GM12878 (cell line): Measurements from ENCODE around the gene MED19. TPM values are rescaled to one million over a fixed set of nuclear protein-coding genes. Genes with fewer than 3 reads are reported as not detected.

Source experiments
- ATAC-seq: fragments of 200-7000 bp; cut with Tn5 transposase; 3 replicates; pipeline ENCODE4 v1.9.1; 2020; ENCODE audit warnings: mild to moderate bottlenecking, moderate library complexity
- BruUV-seq: library from RNA; stranded (reverse); fragments of 400-500 nt; replicated peaks from 2 replicates; lab custom pipeline; 2021; lab: Mats Ljungman, UMichigan
- CTCF ChIA-PET: fragments of 300-600 bp; sonication (Branson Sonifier 250); formaldehyde crosslinking; extraction: SDS; loops from one replicate; lab custom pipeline; 2021; ENCODE audit warnings: inconsistent platforms; lab: Yijun Ruan, JAX
- POLR2A ChIA-PET: fragments of 350-600 bp; formaldehyde crosslinking; extraction: SDS; loops from one replicate; lab custom pipeline; 2021; ENCODE audit warnings: inconsistent platforms; lab: Charles Lee
- RAD21 ChIA-PET: fragments of 300-600 bp; sonication (Branson Sonifier 250); formaldehyde crosslinking; loops from one replicate; lab custom pipeline; 2023; ENCODE audit warnings: antibody characterized with exemption; ENCODE audit not compliant: unreplicated experiment; lab: Charles Lee
- SMC1A ChIA-PET: fragments of 300-600 bp; sonication (Branson Sonifier 250); formaldehyde crosslinking; loops from one replicate; lab custom pipeline; 2023; ENCODE audit not compliant: unreplicated experiment, uncharacterized antibody; lab: Charles Lee
- DNase-seq: peaks from one replicate; pipeline ENCODE4 v3.0.0-alpha.2; 2011; ENCODE audit warnings: low read depth, low spot score
- FAIRE-seq: peaks from 3 replicates; lab custom pipeline; 2011; peaks lifted over from hg19 to GRCh38; lab: Jason Lieb, UNC
- H2AFZ ChIP-seq: 2 replicates; pipeline ENCODE4 v1.6.0; 2011; ENCODE audit warnings: low read depth, low read length, control low read depth; ENCODE audit not compliant: control insufficient read depth
- H3K27ac ChIP-seq: 2 replicates; pipeline ENCODE4 v1.5.1; 2011; ENCODE audit warnings: control low read depth; ENCODE audit not compliant: control insufficient read depth, insufficient read depth
- H3K27me3 ChIP-seq, 2 experiments: replicated peaks in 1 of 2; 2 replicates each; pipeline versions ENCODE4 v1.6.0 to v1.6.1; 2011; ENCODE audit warnings: low read length in 1 of 2; ENCODE audit not compliant: control insufficient read depth in 2 of 2, insufficient read depth in 2 of 2
- H3K36me3 ChIP-seq, 2 experiments: 2 replicates each; pipeline ENCODE4 v1.5.1; 2011; ENCODE audit warnings: low read length in 1 of 2; ENCODE audit not compliant: control insufficient read depth in 2 of 2, insufficient read depth in 2 of 2
- H3K4me1 ChIP-seq: 2 replicates; pipeline ENCODE4 v1.6.1; 2011; ENCODE audit warnings: mild to moderate bottlenecking, low read length, moderate library complexity, mixed read lengths; ENCODE audit not compliant: control insufficient read depth, insufficient read depth
- H3K4me2 ChIP-seq: 2 replicates; pipeline ENCODE4 v1.6.0; 2011; ENCODE audit warnings: control low read depth; ENCODE audit not compliant: control insufficient read depth, insufficient read depth
- H3K4me3 ChIP-seq: fragments of 200-600 bp; sonication (generic); 2 replicates; pipeline ENCODE4 v1.5.1; 2016
- H3K79me2 ChIP-seq: 2 replicates; pipeline ENCODE4 v1.6.0; 2011; ENCODE audit warnings: low read length; ENCODE audit not compliant: control insufficient read depth, insufficient read depth
- H3K9ac ChIP-seq: 2 replicates; pipeline ENCODE4 v1.8.0; 2011; ENCODE audit warnings: low read length, control low read depth, mixed read lengths; ENCODE audit not compliant: control insufficient read depth, insufficient read depth
- H3K9me3 ChIP-seq: replicated peaks from 3 replicates; pipeline ENCODE4 v1.5.1; 2011; ENCODE audit warnings: mild to moderate bottlenecking, low read length; ENCODE audit not compliant: control insufficient read depth, insufficient read depth
- H4K20me1 ChIP-seq: 2 replicates; pipeline ENCODE4 v1.6.0; 2011; ENCODE audit not compliant: control insufficient read depth, insufficient read depth
- E2F8 ChIP-seq: fragments of 450-650 bp; IDR thresholded peaks from 2 replicates; pipeline ENCODE4 v1.6.1; 2018; ENCODE audit warnings: mild to moderate bottlenecking, low read depth, moderate library complexity; ENCODE audit not compliant: partially characterized antibody
- ESRRA ChIP-seq: IDR thresholded peaks from 2 replicates; pipeline ENCODE4 v1.6.1; 2012; ENCODE audit warnings: mild to moderate bottlenecking, low read length, improper control_type of control experiment
- LARP7 ChIP-seq: fragments of 450-650 bp; IDR thresholded peaks from 2 replicates; pipeline ENCODE4 v1.6.1; 2017; ENCODE audit warnings: mild to moderate bottlenecking
- NFYA ChIP-seq: IDR thresholded peaks from 2 replicates; pipeline ENCODE4 v1.6.1; 2011; ENCODE audit warnings: low read depth, mild to moderate bottlenecking, low read length, improper control_type of control experiment, borderline replicate concordance
- POU2F2 ChIP-seq: IDR thresholded peaks from 3 replicates; pipeline ENCODE4 v1.6.1; 2011; ENCODE audit warnings: low read depth, mild to moderate bottlenecking, low read length, borderline replicate concordance
- TBL1XR1 ChIP-seq: IDR thresholded peaks from 2 replicates; pipeline ENCODE4 v1.6.1; 2012; ENCODE audit warnings: low read depth, low read length, improper control_type of control experiment
- WGBS: methylation state at CpG from one replicate; pipeline ENCODE4 v1.1.6; 2016; ENCODE audit warnings: low lambda C conversion rate; ENCODE audit not compliant: insufficient replicate concordance, insufficient coverage; ENCODE audit errors: missing lambda C conversion rate; 5-methylcytosine and 5-hydroxymethylcytosine counted together
- in situ Hi-C: fragments of 300-500 bp; cut with MboI; formaldehyde crosslinking; loops from 9 replicates; pipeline ENCODE4 v1.14.3; 2018; ENCODE audit warnings: mixed read lengths
- intact Hi-C: fragments of 100-400 bp; cut with micrococcal nuclease; formaldehyde crosslinking; loops from one replicate; pipeline ENCODE4 v1.14.2; 2022; ENCODE audit not compliant: unreplicated experiment
- polyA plus RNA-seq, 11 experiments: library from polyadenylated mRNA; depleted of rRNA in 4 of 11; unstranded in 6 of 11; stranded (reverse) in 5 of 11; fragments of >200 nt; fragmentation: Nextera tagmentation in 4 of 11; fragmentation: Illumina TruSeq in 1 of 11; extraction: Ambion mirVana in 4 of 11; extraction: Trizol in 1 of 11; gene quantifications; 1 replicate in 1 of 11; 2 replicates in 10 of 11; pipeline versions ENCODE4 v1.2.1 to v1.2.3, GENCODE V29; 2011 to 2016; ENCODE audit warnings: inconsistent platforms in 2 of 11, missing spikeins in 2 of 11, low read depth in 1 of 11
- total RNA-seq, 4 experiments: library from RNA; depleted of rRNA in 3 of 4; stranded (reverse); fragments of >200 nt in 3 of 4; fragmentation: Illumina TruSeq in 1 of 4; extraction: Trizol in 1 of 4; gene quantifications; 2 replicates each; pipeline versions ENCODE4 v1.2.1 to v1.2.3, GENCODE V29; 2013 to 2021
- TF ChIP-seq, protein P1 (sequence below): fragments of 450-650 bp; IDR thresholded peaks from 2 replicates; pipeline ENCODE4 v1.6.1; 2017; ENCODE audit warnings: mild to moderate bottlenecking, low read depth, inconsistent platforms; ENCODE audit not compliant: poor library complexity, severe bottlenecking
- TF ChIP-seq, protein P2 (sequence below): IDR thresholded peaks from 2 replicates; pipeline ENCODE4 v1.6.1; 2012; ENCODE audit warnings: low read depth, low read length, improper control_type of control experiment
- TF ChIP-seq, protein P3 (sequence below): fragments of 450-650 bp; IDR thresholded peaks from 2 replicates; pipeline ENCODE4 v1.6.1; 2018; ENCODE audit warnings: borderline replicate concordance, mild to moderate bottlenecking; ENCODE audit not compliant: partially characterized antibody
- TF ChIP-seq, protein P4 (sequence below): fragments of 450-650 bp; IDR thresholded peaks from 2 replicates; pipeline ENCODE4 v1.6.1; 2014; ENCODE audit warnings: mild to moderate bottlenecking

Gene MED19
- total and polyA plus RNA-seq, 10 of the 15 experiments (the other 5 are each of a cell fraction or from before 2014, with no cell fraction given): 4.9 to 28.2 (median 17.3) TPM

GRCh38 chr11:57712256-57713150 is 488 bp upstream of the MED19 start, which contains the start of gene TMX2:
TMX2 (plus strand) TSS chr11:57712593; CDS start chr11:57712619, 26 bp downstream.
- H3K4me1 ChIP-seq: peaks cover 4% of the 10 kb centered on the region
- peak within 1 kb of the TSS; percentile 85 for H2AFZ ChIP-seq
- in situ Hi-C loops (no loop called here), intact Hi-C loops (loop anchor here (1.0 to 5.0 kb wide), 3 partner anchors 29 to 145 kb away; partner anchors contain the start of genes SELENOH and UBE2L6)
- peaks cover 49% of the 10 kb centered on the region for H3K79me2 ChIP-seq
- FAIRE-seq (peak; percentile 98), ATAC-seq (peak; percentile 95), DNase-seq (peak; percentile 99)
- ChIA-PET RAD21 (interaction anchor here (0.7 to 4.0 kb wide), 6 partner anchors 17 to 145 kb away, joined by 3 to 25 read pairs (median 3); partner anchors contain the start of genes SELENOH and UBE2L6), CTCF (interaction anchor here (0.6 to 3.0 kb wide), 11 partner anchors 39 to 811 kb away, joined by 3 to 28 read pairs (median 3); partner anchors contain the start of genes BTBD18 and UBE2L6), SMC1A (interaction anchor here (0.6 to 3.6 kb wide), 9 partner anchors 11 to 88 kb away, joined by 3 to 27 read pairs (median 4); partner anchors contain the start of gene SELENOH), POLR2A (interaction anchor here (0.6 to 1.5 kb wide), 6 partner anchors 10 to 197 kb away, joined by 3 to 6 read pairs (median 4); partner anchors contain the start of genes SELENOH and SLC43A1)
- 1% methylated on average over 51 of the region's 53 CpGs for WGBS
- no peaks in the 10 kb centered on the region for H3K27me3 ChIP-seq
- BruUV-seq: TSS peak; percentile 76
- peak within 1 kb of the TSS; percentile 97 for H3K4me3 ChIP-seq
- no peaks in the 10 kb centered on the region for H3K36me3 ChIP-seq
- peak within 1 kb of the TSS; percentile 91 for H3K4me2 ChIP-seq
- no peaks in the 10 kb centered on the region for H3K9me3 ChIP-seq
- H3K9ac ChIP-seq: peak within 1 kb of the TSS; percentile 91
- H3K27ac ChIP-seq: peak within 1 kb of the TSS; percentile 86
- no peaks in the 10 kb centered on the region for H4K20me1 ChIP-seq
- TF ChIP-seq, protein P1, sequence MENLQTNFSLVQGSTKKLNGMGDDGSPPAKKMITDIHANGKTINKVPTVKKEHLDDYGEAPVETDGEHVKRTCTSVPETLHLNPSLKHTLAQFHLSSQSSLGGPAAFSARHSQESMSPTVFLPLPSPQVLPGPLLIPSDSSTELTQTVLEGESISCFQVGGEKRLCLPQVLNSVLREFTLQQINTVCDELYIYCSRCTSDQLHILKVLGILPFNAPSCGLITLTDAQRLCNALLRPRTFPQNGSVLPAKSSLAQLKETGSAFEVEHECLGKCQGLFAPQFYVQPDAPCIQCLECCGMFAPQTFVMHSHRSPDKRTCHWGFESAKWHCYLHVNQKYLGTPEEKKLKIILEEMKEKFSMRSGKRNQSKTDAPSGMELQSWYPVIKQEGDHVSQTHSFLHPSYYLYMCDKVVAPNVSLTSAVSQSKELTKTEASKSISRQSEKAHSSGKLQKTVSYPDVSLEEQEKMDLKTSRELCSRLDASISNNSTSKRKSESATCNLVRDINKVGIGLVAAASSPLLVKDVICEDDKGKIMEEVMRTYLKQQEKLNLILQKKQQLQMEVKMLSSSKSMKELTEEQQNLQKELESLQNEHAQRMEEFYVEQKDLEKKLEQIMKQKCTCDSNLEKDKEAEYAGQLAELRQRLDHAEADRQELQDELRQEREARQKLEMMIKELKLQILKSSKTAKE: peak; percentile 73
- TF ChIP-seq, protein P2, sequence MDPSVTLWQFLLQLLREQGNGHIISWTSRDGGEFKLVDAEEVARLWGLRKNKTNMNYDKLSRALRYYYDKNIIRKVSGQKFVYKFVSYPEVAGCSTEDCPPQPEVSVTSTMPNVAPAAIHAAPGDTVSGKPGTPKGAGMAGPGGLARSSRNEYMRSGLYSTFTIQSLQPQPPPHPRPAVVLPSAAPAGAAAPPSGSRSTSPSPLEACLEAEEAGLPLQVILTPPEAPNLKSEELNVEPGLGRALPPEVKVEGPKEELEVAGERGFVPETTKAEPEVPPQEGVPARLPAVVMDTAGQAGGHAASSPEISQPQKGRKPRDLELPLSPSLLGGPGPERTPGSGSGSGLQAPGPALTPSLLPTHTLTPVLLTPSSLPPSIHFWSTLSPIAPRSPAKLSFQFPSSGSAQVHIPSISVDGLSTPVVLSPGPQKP: peak; percentile 77
- TF ChIP-seq, protein P3, sequence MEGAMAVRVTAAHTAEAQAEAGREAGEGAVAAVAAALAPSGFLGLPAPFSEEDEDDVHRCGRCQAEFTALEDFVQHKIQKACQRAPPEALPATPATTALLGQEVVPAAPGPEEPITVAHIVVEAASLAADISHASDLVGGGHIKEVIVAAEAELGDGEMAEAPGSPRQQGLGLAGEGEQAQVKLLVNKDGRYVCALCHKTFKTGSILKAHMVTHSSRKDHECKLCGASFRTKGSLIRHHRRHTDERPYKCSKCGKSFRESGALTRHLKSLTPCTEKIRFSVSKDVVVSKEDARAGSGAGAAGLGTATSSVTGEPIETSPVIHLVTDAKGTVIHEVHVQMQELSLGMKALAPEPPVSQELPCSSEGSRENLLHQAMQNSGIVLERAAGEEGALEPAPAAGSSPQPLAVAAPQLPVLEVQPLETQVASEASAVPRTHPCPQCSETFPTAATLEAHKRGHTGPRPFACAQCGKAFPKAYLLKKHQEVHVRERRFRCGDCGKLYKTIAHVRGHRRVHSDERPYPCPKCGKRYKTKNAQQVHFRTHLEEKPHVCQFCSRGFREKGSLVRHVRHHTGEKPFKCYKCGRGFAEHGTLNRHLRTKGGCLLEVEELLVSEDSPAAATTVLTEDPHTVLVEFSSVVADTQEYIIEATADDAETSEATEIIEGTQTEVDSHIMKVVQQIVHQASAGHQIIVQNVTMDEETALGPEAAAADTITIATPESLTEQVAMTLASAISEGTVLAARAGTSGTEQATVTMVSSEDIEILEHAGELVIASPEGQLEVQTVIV: peak; percentile 43
- TF ChIP-seq, protein P4, sequence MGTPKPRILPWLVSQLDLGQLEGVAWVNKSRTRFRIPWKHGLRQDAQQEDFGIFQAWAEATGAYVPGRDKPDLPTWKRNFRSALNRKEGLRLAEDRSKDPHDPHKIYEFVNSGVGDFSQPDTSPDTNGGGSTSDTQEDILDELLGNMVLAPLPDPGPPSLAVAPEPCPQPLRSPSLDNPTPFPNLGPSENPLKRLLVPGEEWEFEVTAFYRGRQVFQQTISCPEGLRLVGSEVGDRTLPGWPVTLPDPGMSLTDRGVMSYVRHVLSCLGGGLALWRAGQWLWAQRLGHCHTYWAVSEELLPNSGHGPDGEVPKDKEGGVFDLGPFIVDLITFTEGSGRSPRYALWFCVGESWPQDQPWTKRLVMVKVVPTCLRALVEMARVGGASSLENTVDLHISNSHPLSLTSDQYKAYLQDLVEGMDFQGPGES: peak; percentile 89
- peak; percentile 77 for TF ChIP-seq LARP7
- TF ChIP-seq POU2F2: 0 out of 3 replicates have a peak, but pooled peaks have one; percentile 26
- TF ChIP-seq E2F8: peak; percentile 93
- TF ChIP-seq ESRRA: peak; percentile 71; the same call in 1 of the 2 replicates
- TF ChIP-seq TBL1XR1: 0 out of 2 replicates have a peak, but pooled peaks have one; percentile 30
- TF ChIP-seq NFYA: peak; percentile 58
